SH-SY5Y (cell line): ENCODE data around the gene SLC23A2.

Experiments
- GATA2 ChIP-seq: IDR thresholded peaks from 2 replicates; pipeline ENCODE4 v1.6.1; 2011; ENCODE audit warnings: mild to moderate bottlenecking, low read depth, low read length
- GATA3 ChIP-seq: IDR thresholded peaks from 2 replicates; pipeline ENCODE4 v1.6.1; 2011; ENCODE audit warnings: low read depth, mild to moderate bottlenecking, low read length, moderate library complexity

DNA sequence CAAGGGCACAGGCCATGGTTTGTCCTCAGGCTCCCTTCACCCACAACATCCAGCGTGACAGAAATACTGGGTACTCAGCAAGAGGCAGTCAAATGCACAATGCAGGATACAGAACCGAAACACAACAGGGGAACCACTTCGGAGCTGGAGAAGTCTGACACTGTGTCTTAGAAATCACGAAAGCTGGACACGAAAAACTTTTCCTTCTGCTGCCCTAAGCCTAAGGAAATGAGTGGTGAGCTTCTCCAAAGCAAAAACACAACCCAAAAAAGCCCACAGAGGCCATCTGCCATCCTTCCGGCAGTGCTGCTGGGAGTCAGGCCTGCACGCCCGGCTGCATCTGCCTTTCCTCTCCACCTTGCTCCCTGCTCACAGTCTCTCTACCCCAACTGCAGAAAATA lies 106.3 kb downstream of the SLC23A2 start:
- TF ChIP-seq GATA2 (no peak), GATA3 (no peak)
